ENCODE data around the gene PHF20. TPM values are rescaled to one million over a fixed set of nuclear protein-coding genes. Genes with fewer than 3 reads are reported as not detected.
"Not testable (repeated sequence)": the region's sequence is repeated elsewhere in the genome, so short reads cannot be mapped to it uniquely, and the experiment has no call there.

PHF20 gene
- total and polyA plus RNA-seq, 5 donors from 2014 or later = 87.3 to 159 (median 102) TPM

DNA sequence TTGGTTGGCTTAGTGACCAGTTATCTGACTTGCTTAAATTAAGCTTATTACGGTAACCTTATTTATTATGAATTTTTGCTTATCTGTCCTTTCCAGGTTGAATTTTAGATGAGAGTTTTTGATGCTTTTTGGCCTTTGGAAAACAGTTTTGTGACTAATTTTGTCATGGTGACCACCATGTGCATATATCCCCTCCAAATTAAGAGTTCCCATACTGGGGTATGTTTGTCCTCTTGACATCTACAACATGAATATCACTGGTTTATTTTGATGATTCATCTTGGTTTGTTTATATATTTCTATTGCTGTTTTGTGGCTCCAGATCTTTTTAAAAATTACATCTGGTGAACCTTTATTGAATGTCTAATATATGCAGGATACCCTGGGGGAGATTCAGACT lies 61.4 kb downstream of the PHF20 start:
- Mint-ChIP-seq H3K27ac (peak overlapping the region in 1 of 3 donors; percentile 16), H3K36me3 (peaks cover 30% of the 10 kb centered on the region), H3K4me3 (no peak overlapping the region), H3K4me1 (peaks cover 29 to 47% (median 40%) of the 10 kb centered on the region in 4 donors), H3K27me3 (no peaks in the 10 kb centered on the region), H3K9me3 (no peaks in the 10 kb centered on the region)
- H3K27me3 ChIP-seq (ENCODE audit: control insufficient read depth, insufficient read depth, low read length) = no peaks in the 10 kb centered on the region
- no peak for ATAC-seq (ENCODE audit: low read depth in 2 of 2)
- H3K27ac ChIP-seq (ENCODE audit: insufficient read depth, low read length, poor library complexity, severe bottlenecking) = no peak overlapping the region
- H3K4me1 ChIP-seq (ENCODE audit: control insufficient read depth, insufficient read depth, low read length, poor library complexity, severe bottlenecking) = peaks cover 2% of the 10 kb centered on the region
- no peak for DNase-seq
- H3K9me3 ChIP-seq (ENCODE audit: control insufficient read depth in 2 of 2, low read length in 2 of 2) = no peaks in the 10 kb centered on the region
- H3K36me3 ChIP-seq (ENCODE audit: control insufficient read depth, insufficient read depth, low read length) = peaks cover 9% of the 10 kb centered on the region
- no peak overlapping the region for H3K4me3 ChIP-seq (ENCODE audit: low read depth, low read length)

DNA sequence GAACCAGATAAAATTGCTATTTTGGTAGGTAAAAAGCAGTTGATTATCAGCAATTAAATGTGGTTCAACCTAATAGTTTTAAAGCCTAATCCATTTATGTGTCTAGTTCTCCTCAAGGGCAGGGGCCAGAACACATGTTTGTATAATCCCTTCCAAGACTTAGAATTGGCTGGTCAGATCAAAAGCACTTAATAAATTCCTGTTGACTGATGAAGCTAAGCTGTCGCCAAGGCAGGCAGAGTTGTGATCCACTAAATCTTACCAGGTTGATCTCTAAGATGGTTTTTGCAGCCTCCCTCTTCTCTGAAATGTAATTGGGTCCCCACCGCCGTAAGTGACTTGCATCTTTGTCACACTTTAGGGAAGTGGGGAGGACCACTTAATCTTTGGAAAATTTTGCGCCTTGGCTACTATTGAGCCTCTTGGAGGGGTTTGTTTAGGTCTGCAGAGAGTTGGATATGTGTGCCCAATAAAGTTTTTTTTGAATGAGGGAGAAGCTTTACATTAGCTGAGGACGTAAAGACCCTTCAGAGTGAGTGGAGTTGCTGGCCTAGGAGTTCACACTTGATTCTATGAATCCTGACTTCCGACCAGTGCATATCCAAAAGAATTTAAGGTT lies 65.9 kb downstream of the PHF20 start:
- Mint-ChIP-seq H3K27ac (peak overlapping the region; percentile 42 to 80 (median 52)), H3K36me3 (peaks cover 13% of the 10 kb centered on the region), H3K27me3 (no peaks in the 10 kb centered on the region), H3K4me3 (no peak overlapping the region), H3K9me3 (peaks cover 0 to 4% (median 0%) of the 10 kb centered on the region in 7 donors), H3K4me1 (peaks cover 27 to 62% (median 44%) of the 10 kb centered on the region in 4 donors)
- DNase-seq (no peak), ATAC-seq (ENCODE audit: low read depth in 2 of 2) (no peak)
- no peaks in the 10 kb centered on the region for H3K27me3 ChIP-seq (ENCODE audit: control insufficient read depth, insufficient read depth, low read length)
- peaks cover 0 to 4% of the 10 kb centered on the region in 2 experiments for H3K9me3 ChIP-seq (ENCODE audit: control insufficient read depth in 2 of 2, low read length in 2 of 2)
- H3K4me1 ChIP-seq (ENCODE audit: control insufficient read depth, insufficient read depth, low read length, poor library complexity, severe bottlenecking) = peaks cover 21% of the 10 kb centered on the region
- peaks cover 5% of the 10 kb centered on the region for H3K36me3 ChIP-seq (ENCODE audit: control insufficient read depth, insufficient read depth, low read length)
- H3K27ac ChIP-seq (ENCODE audit: insufficient read depth, low read length, poor library complexity, severe bottlenecking) = no peak overlapping the region
- no peak overlapping the region for H3K4me3 ChIP-seq (ENCODE audit: low read depth, low read length)

DNA sequence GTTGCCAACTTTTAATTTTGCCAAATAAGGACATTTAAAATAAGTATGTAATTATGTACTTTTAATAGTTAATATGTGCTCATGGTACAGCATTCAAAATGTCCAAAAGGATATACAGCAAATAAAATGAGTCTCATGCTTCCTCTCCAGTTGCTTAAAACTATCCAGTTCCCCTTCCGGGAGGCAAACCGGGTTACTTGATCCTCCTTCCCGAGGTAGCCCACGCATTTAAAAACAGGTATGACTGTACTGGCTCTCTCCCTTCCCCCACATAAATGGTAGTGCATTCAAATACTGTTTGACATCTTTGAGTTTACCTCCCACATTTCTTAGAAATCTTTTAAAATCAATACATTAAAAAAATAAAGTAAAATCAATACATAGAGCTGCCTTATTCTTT lies 66.4 kb downstream of the PHF20 start:
- Mint-ChIP-seq H3K27ac (peak overlapping the region in 2 of 3 donors; percentile 21 to 80), H3K9me3 (peaks cover 0 to 4% (median 0%) of the 10 kb centered on the region in 7 donors), H3K27me3 (no peaks in the 10 kb centered on the region), H3K4me3 (no peak overlapping the region), H3K36me3 (peaks cover 15% of the 10 kb centered on the region), H3K4me1 (peaks cover 26 to 60% (median 42%) of the 10 kb centered on the region in 4 donors)
- H3K4me1 ChIP-seq (ENCODE audit: control insufficient read depth, insufficient read depth, low read length, poor library complexity, severe bottlenecking) = peaks cover 21% of the 10 kb centered on the region
- peaks cover 0 to 4% of the 10 kb centered on the region in 2 experiments for H3K9me3 ChIP-seq (ENCODE audit: control insufficient read depth in 2 of 2, low read length in 2 of 2)
- ATAC-seq (ENCODE audit: low read depth in 2 of 2) = no peak
- DNase-seq = no peak
- peaks cover 11% of the 10 kb centered on the region for H3K36me3 ChIP-seq (ENCODE audit: control insufficient read depth, insufficient read depth, low read length)
- H3K27me3 ChIP-seq (ENCODE audit: control insufficient read depth, insufficient read depth, low read length) = no peaks in the 10 kb centered on the region
- H3K4me3 ChIP-seq (ENCODE audit: low read depth, low read length) = no peak overlapping the region
- no peak overlapping the region for H3K27ac ChIP-seq (ENCODE audit: insufficient read depth, low read length, poor library complexity, severe bottlenecking)

DNA sequence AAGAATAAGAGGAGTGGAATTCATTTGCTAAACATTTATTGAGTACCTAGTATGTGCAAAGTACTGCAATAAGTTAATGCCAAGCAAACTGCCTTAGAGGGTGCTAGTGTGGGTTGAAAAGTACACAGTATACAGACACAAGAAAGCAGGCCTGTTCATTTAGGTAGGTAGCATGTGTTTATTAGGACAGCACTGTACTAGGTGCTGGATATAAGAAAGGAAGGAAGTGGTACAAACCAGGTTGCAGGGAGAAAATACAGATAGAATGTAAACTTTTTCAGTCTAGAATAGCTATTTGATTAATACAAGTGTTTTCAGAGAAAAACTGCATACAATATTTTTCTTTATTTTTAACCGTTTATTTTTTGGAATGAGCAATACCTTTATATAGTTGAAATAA lies 68.1 kb downstream of the PHF20 start:
- H3K9me3 Mint-ChIP-seq = peaks cover 0 to 6% (median 2%) of the 10 kb centered on the region in 7 donors
- DNase-seq = peak in 2 of 3 donors; percentile 10 to 26
- H3K9me3 ChIP-seq (ENCODE audit: control insufficient read depth in 2 of 2, low read length in 2 of 2) = peaks cover 6% of the 10 kb centered on the region in 2 experiments
- H3K27ac ChIP-seq (ENCODE audit: insufficient read depth, low read length, poor library complexity, severe bottlenecking) = peak overlapping the region; percentile 58
- peak overlapping the region; percentile 60 for H3K4me3 ChIP-seq (ENCODE audit: low read depth, low read length)
- H3K4me1 Mint-ChIP-seq = peaks cover 18 to 50% (median 34%) of the 10 kb centered on the region in 4 donors
- peak overlapping the region in 3 of 4 donors; percentile 9 to 25 (median 18) for H3K4me3 Mint-ChIP-seq
- peak overlapping the region; percentile 59 to 89 (median 80) for H3K27ac Mint-ChIP-seq
- peak; percentile 53 to 78 for ATAC-seq (ENCODE audit: low read depth in 2 of 2)
- H3K36me3 ChIP-seq (ENCODE audit: control insufficient read depth, insufficient read depth, low read length) = peaks cover 27% of the 10 kb centered on the region
- H3K27me3 ChIP-seq (ENCODE audit: control insufficient read depth, insufficient read depth, low read length) = no peaks in the 10 kb centered on the region
- no peaks in the 10 kb centered on the region for H3K27me3 Mint-ChIP-seq
- peaks cover 21% of the 10 kb centered on the region for H3K4me1 ChIP-seq (ENCODE audit: control insufficient read depth, insufficient read depth, low read length, poor library complexity, severe bottlenecking)
- peaks cover 27% of the 10 kb centered on the region for H3K36me3 Mint-ChIP-seq

DNA sequence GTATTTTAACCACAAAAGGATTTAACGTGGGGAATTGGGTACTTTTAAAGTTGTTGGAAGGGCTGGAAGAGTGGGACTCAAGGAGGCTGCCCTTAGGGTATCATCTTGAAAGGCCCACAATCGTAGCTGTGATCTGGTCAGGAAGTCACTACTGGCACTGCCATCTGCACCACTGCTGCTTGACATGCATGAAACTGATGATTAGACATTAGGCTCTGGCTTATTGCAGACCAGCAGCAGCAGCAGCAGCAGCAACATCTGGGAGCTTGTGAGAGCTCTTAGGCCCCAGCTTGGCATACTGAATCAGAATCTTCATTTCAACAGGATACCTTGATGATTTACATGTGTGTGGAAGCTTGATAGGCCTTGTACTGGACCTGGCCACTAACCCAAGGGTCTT lies 68.6 kb downstream of the PHF20 start:
- DNase-seq = peak in 1 of 3 donors; percentile 19
- Mint-ChIP-seq H3K36me3 (peaks cover 28% of the 10 kb centered on the region), H3K27ac (peak overlapping the region; percentile 32 to 80 (median 53)), H3K27me3 (no peaks in the 10 kb centered on the region), H3K9me3 (peaks cover 0 to 6% (median 2%) of the 10 kb centered on the region in 7 donors), H3K4me3 (peak overlapping the region in 1 of 4 donors; percentile 22), H3K4me1 (peaks cover 13 to 46% (median 33%) of the 10 kb centered on the region in 4 donors)
- Histone ChIP-seq H3K27me3 (ENCODE audit: control insufficient read depth, insufficient read depth, low read length) (no peaks in the 10 kb centered on the region), H3K4me3 (ENCODE audit: low read depth, low read length) (peak overlapping the region; percentile 60), H3K4me1 (ENCODE audit: control insufficient read depth, insufficient read depth, low read length, poor library complexity, severe bottlenecking) (peaks cover 19% of the 10 kb centered on the region), H3K9me3 (ENCODE audit: control insufficient read depth in 2 of 2, low read length in 2 of 2) (peaks cover 6% of the 10 kb centered on the region in 2 experiments), H3K27ac (ENCODE audit: insufficient read depth, low read length, poor library complexity, severe bottlenecking) (peak overlapping the region; percentile 58), H3K36me3 (ENCODE audit: control insufficient read depth, insufficient read depth, low read length) (peaks cover 30% of the 10 kb centered on the region)
- ATAC-seq (ENCODE audit: low read depth in 2 of 2) = peak; percentile 56 to 61

DNA sequence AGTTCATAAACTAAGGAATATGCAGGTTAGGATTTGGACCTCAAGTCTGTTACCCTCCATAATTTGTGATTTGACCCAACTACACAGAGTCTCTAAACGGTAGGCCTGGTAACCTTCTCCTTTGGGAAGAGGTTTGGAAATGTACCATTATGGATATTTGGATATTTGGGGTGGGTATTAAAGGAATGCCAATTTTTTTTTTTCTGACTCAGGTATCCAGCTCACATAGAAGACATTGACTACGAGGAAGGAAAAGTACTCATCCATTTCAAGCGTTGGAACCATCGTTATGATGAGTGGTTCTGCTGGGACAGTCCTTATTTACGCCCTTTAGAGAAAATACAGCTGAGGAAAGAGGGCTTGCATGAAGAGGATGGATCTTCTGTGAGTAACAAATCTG lies 70.5 kb downstream of the PHF20 start:
- DNase-seq (no peak), ATAC-seq (ENCODE audit: low read depth in 2 of 2) (no peak)
- Histone ChIP-seq H3K9me3 (ENCODE audit: control insufficient read depth in 2 of 2, low read length in 2 of 2) (peaks cover 6% of the 10 kb centered on the region in 2 experiments), H3K36me3 (ENCODE audit: control insufficient read depth, insufficient read depth, low read length) (peaks cover 48% of the 10 kb centered on the region), H3K27ac (ENCODE audit: insufficient read depth, low read length, poor library complexity, severe bottlenecking) (no peak overlapping the region), H3K4me1 (ENCODE audit: control insufficient read depth, insufficient read depth, low read length, poor library complexity, severe bottlenecking) (peaks cover 19% of the 10 kb centered on the region), H3K27me3 (ENCODE audit: control insufficient read depth, insufficient read depth, low read length) (no peaks in the 10 kb centered on the region), H3K4me3 (ENCODE audit: low read depth, low read length) (no peak overlapping the region)
- Mint-ChIP-seq H3K36me3 (peaks cover 35% of the 10 kb centered on the region), H3K27ac (peak overlapping the region in 1 of 3 donors; percentile 53), H3K9me3 (peaks cover 0 to 6% (median 2%) of the 10 kb centered on the region in 7 donors), H3K4me3 (no peak overlapping the region), H3K4me1 (peaks cover 13 to 47% (median 33%) of the 10 kb centered on the region in 4 donors), H3K27me3 (no peaks in the 10 kb centered on the region)

DNA sequence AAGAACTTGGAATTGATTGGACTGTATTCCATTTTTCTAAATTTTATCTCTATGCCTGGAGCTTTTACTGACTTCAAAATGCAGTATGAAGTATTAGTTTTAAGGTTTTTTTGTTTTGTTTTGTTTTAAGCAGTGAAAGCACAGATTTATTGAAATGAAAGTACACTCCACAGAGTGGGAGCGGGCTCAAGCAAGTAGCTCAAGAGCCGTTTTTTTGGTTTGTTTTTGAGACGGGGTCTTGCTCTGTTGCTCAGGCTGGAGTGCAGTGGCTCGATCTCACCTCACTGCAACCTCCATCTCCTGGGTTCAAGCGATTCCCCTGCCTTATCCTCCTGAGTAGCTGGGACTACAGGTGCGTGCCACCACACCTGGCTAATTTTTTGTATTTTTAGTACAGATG lies 72.1 kb downstream of the PHF20 start:
- Histone ChIP-seq H3K36me3 (ENCODE audit: control insufficient read depth, insufficient read depth, low read length) (peaks cover 55% of the 10 kb centered on the region), H3K4me1 (ENCODE audit: control insufficient read depth, insufficient read depth, low read length, poor library complexity, severe bottlenecking) (peaks cover 19% of the 10 kb centered on the region)
- not testable (repeated sequence) for H3K27ac ChIP-seq (ENCODE audit: insufficient read depth, low read length, poor library complexity, severe bottlenecking); H3K27me3 ChIP-seq (ENCODE audit: control insufficient read depth, insufficient read depth, low read length); H3K4me3 Mint-ChIP-seq; ATAC-seq (ENCODE audit: low read depth in 2 of 2); DNase-seq; H3K27me3 Mint-ChIP-seq; H3K9me3 Mint-ChIP-seq; H3K9me3 ChIP-seq (ENCODE audit: control insufficient read depth in 2 of 2, low read length in 2 of 2); H3K4me3 ChIP-seq (ENCODE audit: low read depth, low read length)
- Mint-ChIP-seq H3K36me3 (peaks cover 42% of the 10 kb centered on the region), H3K4me1 (peaks cover 13 to 41% (median 30%) of the 10 kb centered on the region in 4 donors), H3K27ac (peak overlapping the region in 1 of 3 donors; percentile 75)
